Measurements from ENCODE around the gene CCL1. TPM values are rescaled to one million over a fixed set of nuclear protein-coding genes. Genes with fewer than 3 reads are reported as not detected.
"Not testable (repeated sequence)": the region's sequence is repeated elsewhere in the genome, so short reads cannot be mapped to it uniquely, and the experiment has no call there.

CCL1 gene
- total RNA-seq, 1 experiment from 2014 or later: not detected

DNA sequence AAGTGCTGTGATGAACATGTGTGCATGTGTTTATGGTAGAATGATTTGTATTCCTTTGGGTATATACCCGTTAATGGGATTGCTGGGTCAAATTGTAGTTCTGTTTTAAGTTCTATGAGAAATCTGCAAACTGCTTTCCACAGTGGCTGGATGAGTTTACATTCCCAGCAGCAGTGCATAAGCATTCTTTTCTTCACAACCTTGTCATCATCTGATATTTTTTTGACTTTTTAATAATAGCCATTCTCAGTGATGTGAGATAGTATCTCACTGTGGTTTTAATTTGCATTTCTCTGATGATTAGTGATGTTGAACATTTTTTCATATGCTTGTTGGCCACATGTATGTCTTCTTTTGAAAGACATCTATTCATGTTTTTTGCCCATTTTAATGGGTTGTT lies 25.3 kb downstream of the CCL1 start:
- H3K4me1 ChIP-seq (replicated peaks; ENCODE audit: insufficient read depth): no peaks in the 10 kb centered on the region
- no peak overlapping the region for H3K4me2 ChIP-seq
- ChIA-PET POLR2A (ENCODE audit: unreplicated experiment) (no interaction called here), CTCF (no interaction called here)
- no peak overlapping the region for H3K27ac ChIP-seq
- no TSS peak for BruUV-seq (replicated peaks)
- intact Hi-C loops (cut with micrococcal nuclease; ENCODE audit: unreplicated experiment): no loop called here
- H3K9me3 ChIP-seq (ENCODE audit: insufficient read depth, low read depth): no peaks in the 10 kb centered on the region
- TF ChIP-seq CTCF (conservative IDR thresholded peaks at IDR 0.05) (no peak), EZH2 (IDR thresholded peaks at IDR 0.05; ENCODE audit: low read depth) (no peak)
- H4K20me1 ChIP-seq (ENCODE audit: insufficient read depth): no peaks in the 10 kb centered on the region
- H3K36me3 ChIP-seq (ENCODE audit: low read depth): no peaks in the 10 kb centered on the region
- no peaks in the 10 kb centered on the region for H3F3A ChIP-seq (ENCODE audit: insufficient read depth, low read depth)
- H3K9me2 ChIP-seq (ENCODE audit: insufficient read depth): no peaks in the 10 kb centered on the region
- DNase-seq: no peak
- H3K27me3 ChIP-seq (ENCODE audit: insufficient read depth, low read depth): peaks cover 5% of the 10 kb centered on the region; the same call in 1 of the 2 replicates
- H3K79me2 ChIP-seq (ENCODE audit: low read depth): no peaks in the 10 kb centered on the region
- no peak overlapping the region for H2AFZ ChIP-seq
- no peak overlapping the region for H3K4me3 ChIP-seq

DNA sequence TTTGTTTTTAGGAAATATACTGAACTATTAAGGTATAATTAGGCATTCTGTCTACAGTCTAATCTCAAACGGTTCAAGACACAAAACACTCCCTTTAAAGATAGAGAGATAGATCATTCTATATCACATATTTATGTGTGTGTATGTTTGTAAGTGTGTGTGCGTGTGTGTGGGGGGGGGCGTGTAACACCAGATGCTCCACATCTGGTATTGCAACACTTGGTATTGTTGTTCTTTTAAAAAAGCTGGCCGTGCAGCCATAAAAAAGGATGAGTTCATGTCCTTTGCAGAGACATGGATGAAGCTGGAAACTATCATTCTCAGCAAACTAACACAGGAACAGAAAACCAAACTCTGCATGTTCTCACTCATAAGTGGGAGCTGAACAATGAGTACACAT lies 35.5 kb downstream of the CCL1 start:
- peaks cover 13% of the 10 kb centered on the region for H3K27me3 ChIP-seq (ENCODE audit: insufficient read depth, low read depth)
- H3K27ac ChIP-seq; H3K36me3 ChIP-seq (ENCODE audit: low read depth); H3K79me2 ChIP-seq (ENCODE audit: low read depth); POLR2A ChIA-PET (ENCODE audit: unreplicated experiment); H3K4me2 ChIP-seq; H3K9me2 ChIP-seq (ENCODE audit: insufficient read depth); BruUV-seq (replicated peaks); DNase-seq; H3F3A ChIP-seq (ENCODE audit: insufficient read depth, low read depth); H3K4me1 ChIP-seq (replicated peaks; ENCODE audit: insufficient read depth); H3K4me3 ChIP-seq; H4K20me1 ChIP-seq (ENCODE audit: insufficient read depth); CTCF ChIA-PET; H3K9me3 ChIP-seq (ENCODE audit: insufficient read depth, low read depth); intact Hi-C loops (cut with micrococcal nuclease; ENCODE audit: unreplicated experiment); H2AFZ ChIP-seq: not testable (repeated sequence)

- no peak overlapping the region for H3K4me3 ChIP-seq
- intact Hi-C loops (cut with micrococcal nuclease; ENCODE audit: unreplicated experiment): no loop called here
- no peaks in the 10 kb centered on the region for H4K20me1 ChIP-seq (ENCODE audit: insufficient read depth)
- H3K79me2 ChIP-seq (ENCODE audit: low read depth): no peaks in the 10 kb centered on the region
- POLR2A ChIA-PET (ENCODE audit: unreplicated experiment): no interaction called here
- no peak overlapping the region for H3K4me2 ChIP-seq
- H3F3A ChIP-seq (ENCODE audit: insufficient read depth, low read depth): no peaks in the 10 kb centered on the region
- no peaks in the 10 kb centered on the region for H3K9me3 ChIP-seq (ENCODE audit: insufficient read depth, low read depth)
- no peak for DNase-seq
- no peak overlapping the region for H3K27ac ChIP-seq
- no peaks in the 10 kb centered on the region for H3K27me3 ChIP-seq (ENCODE audit: insufficient read depth, low read depth)
- CTCF ChIA-PET: no interaction called here
- BruUV-seq (replicated peaks): no TSS peak
- TF ChIP-seq CTCF (conservative IDR thresholded peaks at IDR 0.05) (no peak), EZH2 (IDR thresholded peaks at IDR 0.05; ENCODE audit: low read depth) (no peak)
- H3K4me1 ChIP-seq (replicated peaks; ENCODE audit: insufficient read depth): no peaks in the 10 kb centered on the region
- H3K36me3 ChIP-seq (ENCODE audit: low read depth): no peaks in the 10 kb centered on the region
- H2AFZ ChIP-seq: no peak overlapping the region
- H3K9me2 ChIP-seq (ENCODE audit: insufficient read depth): no peaks in the 10 kb centered on the region
Measured at GRCh38 chr17:34321964-34322363, 41.1 kb downstream of the CCL1 start.

DNA sequence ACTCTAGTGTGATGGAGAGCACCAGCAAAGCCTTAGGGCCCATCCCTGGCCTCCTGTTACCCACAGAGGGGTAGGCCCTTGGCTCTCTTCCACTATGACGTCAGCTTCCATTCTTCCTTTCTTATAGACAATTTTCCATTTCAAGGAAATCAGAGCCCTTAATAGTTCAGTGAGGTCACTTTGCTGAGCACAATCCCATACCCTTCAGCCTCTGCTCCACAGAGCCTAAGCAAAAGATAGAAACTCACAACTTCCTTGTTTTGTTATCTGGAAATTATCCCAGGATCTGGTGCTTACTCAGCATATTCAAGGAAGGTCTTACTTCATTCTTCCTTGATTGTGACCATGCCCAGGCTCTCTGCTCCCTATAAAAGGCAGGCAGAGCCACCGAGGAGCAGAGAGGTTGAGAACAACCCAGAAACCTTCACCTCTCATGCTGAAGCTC lies 44.0 kb downstream of the CCL1 start, which contains the start of gene CCL8:
TSS of gene CCL8 (plus strand) at position 397 of the 445 bp plus-strand sequence. CDS start 67 bp downstream, outside the sequence.
- no peak within 1 kb of the TSS for H3K4me2 ChIP-seq
- intact Hi-C loops (cut with micrococcal nuclease; ENCODE audit: unreplicated experiment): no loop called here
- DNase-seq: no peak
- H3K9me2 ChIP-seq (ENCODE audit: insufficient read depth): no peaks in the 10 kb centered on the region
- H3K27ac ChIP-seq: no peak within 1 kb of the TSS
- H4K20me1 ChIP-seq (ENCODE audit: insufficient read depth): no peaks in the 10 kb centered on the region
- ChIA-PET CTCF (no interaction called here), POLR2A (ENCODE audit: unreplicated experiment) (no interaction called here)
- H3K36me3 ChIP-seq (ENCODE audit: low read depth): no peaks in the 10 kb centered on the region
- no peaks in the 10 kb centered on the region for H3K4me1 ChIP-seq (replicated peaks; ENCODE audit: insufficient read depth)
- H3K4me3 ChIP-seq: no peak within 1 kb of the TSS
- TF ChIP-seq CTCF (conservative IDR thresholded peaks at IDR 0.05): no peak
- TF ChIP-seq EZH2 (IDR thresholded peaks at IDR 0.05; ENCODE audit: low read depth): no peak
- no peak within 1 kb of the TSS for H2AFZ ChIP-seq
- H3F3A ChIP-seq (ENCODE audit: insufficient read depth, low read depth): no peaks in the 10 kb centered on the region
- no peaks in the 10 kb centered on the region for H3K79me2 ChIP-seq (ENCODE audit: low read depth)
- no TSS peak for BruUV-seq (replicated peaks)
- no peaks in the 10 kb centered on the region for H3K9me3 ChIP-seq (ENCODE audit: insufficient read depth, low read depth)
- H3K27me3 ChIP-seq (ENCODE audit: insufficient read depth, low read depth): peaks cover 6% of the 10 kb centered on the region; the same call in 1 of the 2 replicates
